WERI-Rb-1 (cell line): ENCODE measurements around the gene KATNBL1.

Source experiments
- DNase-seq: peaks from one replicate; pipeline ENCODE4 v3.0.0-alpha.2; 2020
- H3K27ac ChIP-seq: fragments of 250-450 bp; sonication (Bioruptor Pico); 2 replicates; pipeline ENCODE4 v1.5.1; 2020; ENCODE audit warnings: mild to moderate bottlenecking, moderate library complexity
- H3K27me3 ChIP-seq: fragments of 250-450 bp; sonication (Bioruptor Pico); 2 replicates; pipeline ENCODE4 v1.5.1; 2021; ENCODE audit warnings: mild to moderate bottlenecking, low read depth, moderate library complexity; ENCODE audit not compliant: insufficient read depth, severe bottlenecking
- H3K36me3 ChIP-seq: fragments of 250-450 bp; sonication (Bioruptor Pico); 2 replicates; pipeline ENCODE4 v1.5.1; 2020; ENCODE audit warnings: mild to moderate bottlenecking, moderate library complexity
- H3K4me3 ChIP-seq: 2 replicates; pipeline ENCODE4 v1.5.1; 2011; ENCODE audit warnings: low read depth, mild to moderate bottlenecking, control low read depth, low read length
- H3K9me3 ChIP-seq: fragments of 250-450 bp; sonication (Bioruptor Pico); 2 replicates; pipeline ENCODE4 v1.5.1; 2021; ENCODE audit warnings: mild to moderate bottlenecking, moderate library complexity; ENCODE audit not compliant: severe bottlenecking
- TF ChIP-seq, protein P1 (sequence below): IDR thresholded peaks from 2 replicates; pipeline ENCODE4 v1.5.1; 2011; ENCODE audit warnings: low read depth, mild to moderate bottlenecking, control low read depth, inconsistent platforms, low read length

The KATNBL1 gene

DNA sequence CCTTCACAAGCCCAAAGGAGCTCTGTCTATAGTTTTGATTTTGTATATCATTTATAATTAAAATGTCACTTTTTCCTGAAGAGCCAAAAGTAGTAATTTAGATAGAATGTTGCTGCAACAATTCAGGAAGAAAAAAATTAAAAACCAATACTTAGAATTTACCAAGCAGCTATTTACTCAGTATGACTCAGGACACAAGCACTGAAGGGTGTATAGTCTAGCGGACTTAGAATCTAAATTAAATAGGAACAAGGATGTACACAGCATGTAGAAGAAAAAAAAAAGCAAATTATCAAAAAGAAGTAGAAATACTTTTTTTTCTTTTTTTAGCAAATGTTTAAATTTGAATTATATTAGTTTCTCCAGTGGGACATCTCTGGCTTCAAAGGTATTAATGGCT, 76.4 kb downstream of the KATNBL1 start:
- Histone ChIP-seq H3K36me3 (0 out of 2 replicates have a peak, but pooled peaks cover 4% of the 10 kb centered on the region), H3K27me3 (no peaks in the 10 kb centered on the region), H3K27ac (no peak overlapping the region), H3K4me3 (no peak overlapping the region), H3K9me3 (no peaks in the 10 kb centered on the region)
- TF ChIP-seq, protein P1, sequence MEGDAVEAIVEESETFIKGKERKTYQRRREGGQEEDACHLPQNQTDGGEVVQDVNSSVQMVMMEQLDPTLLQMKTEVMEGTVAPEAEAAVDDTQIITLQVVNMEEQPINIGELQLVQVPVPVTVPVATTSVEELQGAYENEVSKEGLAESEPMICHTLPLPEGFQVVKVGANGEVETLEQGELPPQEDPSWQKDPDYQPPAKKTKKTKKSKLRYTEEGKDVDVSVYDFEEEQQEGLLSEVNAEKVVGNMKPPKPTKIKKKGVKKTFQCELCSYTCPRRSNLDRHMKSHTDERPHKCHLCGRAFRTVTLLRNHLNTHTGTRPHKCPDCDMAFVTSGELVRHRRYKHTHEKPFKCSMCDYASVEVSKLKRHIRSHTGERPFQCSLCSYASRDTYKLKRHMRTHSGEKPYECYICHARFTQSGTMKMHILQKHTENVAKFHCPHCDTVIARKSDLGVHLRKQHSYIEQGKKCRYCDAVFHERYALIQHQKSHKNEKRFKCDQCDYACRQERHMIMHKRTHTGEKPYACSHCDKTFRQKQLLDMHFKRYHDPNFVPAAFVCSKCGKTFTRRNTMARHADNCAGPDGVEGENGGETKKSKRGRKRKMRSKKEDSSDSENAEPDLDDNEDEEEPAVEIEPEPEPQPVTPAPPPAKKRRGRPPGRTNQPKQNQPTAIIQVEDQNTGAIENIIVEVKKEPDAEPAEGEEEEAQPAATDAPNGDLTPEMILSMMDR = no peak
- no peak for DNase-seq

DNA sequence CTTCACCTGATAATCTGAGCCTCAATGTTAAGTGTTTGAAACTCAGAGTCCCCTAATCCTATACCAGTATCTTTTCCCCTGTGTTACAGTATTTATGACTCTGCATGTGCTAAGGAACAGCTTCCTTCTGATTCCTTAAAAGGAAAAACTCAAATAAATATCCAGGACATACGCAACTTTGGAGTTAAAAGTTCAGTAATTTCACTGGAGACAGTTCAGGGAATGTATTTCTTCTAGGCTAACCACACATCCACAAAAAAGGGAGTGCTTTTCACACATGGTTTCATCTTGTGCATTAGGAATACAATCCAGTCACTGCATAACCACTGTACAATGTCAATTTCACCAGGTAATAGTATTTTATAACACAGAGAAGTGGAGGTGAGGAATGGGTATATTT, 77.0 kb downstream of the KATNBL1 start:
- no peaks in the 10 kb centered on the region for H3K27me3 ChIP-seq
- no peak overlapping the region for H3K4me3 ChIP-seq
- peak overlapping the region; percentile 2; the same call in 1 of the 2 replicates for H3K27ac ChIP-seq
- no peak for DNase-seq
- H3K36me3 ChIP-seq = no peaks in the 10 kb centered on the region
- no peaks in the 10 kb centered on the region for H3K9me3 ChIP-seq
- TF ChIP-seq, protein P1 = no peak

DNA sequence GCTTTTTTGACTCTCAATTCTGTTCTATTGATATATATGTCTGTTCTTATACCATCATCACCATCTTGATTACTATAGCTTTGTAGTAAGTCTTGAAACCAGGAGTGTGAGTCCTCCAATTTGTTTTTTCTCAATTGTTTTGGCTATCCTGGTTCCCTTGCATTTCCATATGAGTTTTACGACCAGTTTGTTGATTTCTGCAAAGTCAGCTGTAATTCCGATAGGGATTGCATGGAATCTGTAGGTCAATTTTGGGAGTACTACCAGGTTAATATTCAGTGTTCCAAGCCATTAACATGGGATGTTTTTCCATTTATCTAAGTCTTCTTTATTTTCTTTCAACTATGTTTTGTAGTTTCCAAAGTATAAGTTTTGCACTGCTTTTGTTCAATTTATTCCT, 81.0 kb downstream of the KATNBL1 start:
- TF ChIP-seq, protein P1 = no peak
- no peaks in the 10 kb centered on the region for H3K9me3 ChIP-seq
- no peaks in the 10 kb centered on the region for H3K36me3 ChIP-seq
- H3K4me3 ChIP-seq = no peak overlapping the region
- no peak overlapping the region for H3K27ac ChIP-seq
- DNase-seq = no peak
- no peaks in the 10 kb centered on the region for H3K27me3 ChIP-seq

DNA sequence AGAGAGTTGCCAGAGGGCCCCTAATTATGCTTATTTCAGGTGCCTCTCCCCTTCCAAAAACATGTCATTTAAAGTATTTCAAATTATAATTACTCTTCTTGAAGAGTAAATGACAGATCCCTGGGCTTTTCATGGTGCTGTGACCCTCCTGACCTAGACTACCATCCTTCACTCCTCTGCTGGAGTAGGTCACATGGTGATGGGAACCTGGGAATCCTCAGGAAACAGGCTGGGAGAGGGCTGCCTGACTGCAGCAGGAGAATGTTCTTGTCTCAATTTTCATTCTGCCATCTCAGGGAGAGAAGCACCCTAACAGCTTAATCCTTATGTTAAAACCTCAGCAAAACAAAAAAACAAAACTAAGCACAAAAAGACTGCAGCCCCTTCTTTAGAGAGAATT, 83.4 kb downstream of the KATNBL1 start:
- H3K36me3 ChIP-seq = no peaks in the 10 kb centered on the region
- no peak overlapping the region for H3K4me3 ChIP-seq
- no peak for DNase-seq
- H3K27ac ChIP-seq = no peak overlapping the region
- H3K9me3 ChIP-seq = no peaks in the 10 kb centered on the region
- TF ChIP-seq, protein P1 = no peak
- no peaks in the 10 kb centered on the region for H3K27me3 ChIP-seq

DNA sequence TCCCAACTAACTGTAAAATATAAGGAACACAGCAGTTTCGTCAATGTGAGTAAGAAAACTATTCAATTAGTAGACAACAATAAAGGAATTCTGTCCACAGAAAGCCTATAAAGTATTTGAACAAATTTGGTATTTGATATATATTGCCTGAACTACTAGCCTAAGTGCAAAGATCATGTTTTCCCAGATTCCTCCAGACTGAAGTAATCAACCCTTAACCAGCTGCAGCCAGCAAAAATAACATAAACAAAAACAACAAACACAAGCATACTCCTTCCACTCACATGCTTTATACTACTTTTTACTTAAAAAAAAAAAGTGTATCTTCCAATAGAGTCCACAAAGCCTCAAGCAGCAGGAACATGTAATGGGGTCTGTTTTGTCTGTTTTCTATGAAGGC, 84.0 kb downstream of the KATNBL1 start:
- Histone ChIP-seq H3K27me3 (no peaks in the 10 kb centered on the region), H3K36me3 (no peaks in the 10 kb centered on the region), H3K27ac (no peak overlapping the region), H3K4me3 (no peak overlapping the region), H3K9me3 (no peaks in the 10 kb centered on the region)
- DNase-seq = no peak
- TF ChIP-seq, protein P1 = no peak

DNA sequence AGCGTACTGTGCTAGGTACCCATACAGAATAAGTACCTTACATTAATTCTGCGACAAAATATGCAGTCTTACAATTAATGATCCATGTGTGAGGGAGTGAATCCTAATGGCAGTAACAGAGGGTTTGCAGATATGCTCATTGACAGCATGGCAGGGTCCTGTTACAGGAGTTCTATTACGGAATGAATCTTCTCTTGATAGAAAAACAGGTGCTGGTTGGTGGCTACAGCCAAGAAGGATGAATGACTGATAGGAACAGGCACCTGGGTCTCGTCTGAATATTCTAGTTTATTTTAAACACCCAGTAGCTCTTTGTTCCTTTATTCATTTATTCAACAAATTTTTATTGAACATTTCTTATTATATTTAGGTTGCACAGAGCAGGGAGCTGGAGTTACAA, 85.2 kb downstream of the KATNBL1 start:
- H3K27me3 ChIP-seq = no peaks in the 10 kb centered on the region
- no peak overlapping the region for H3K4me3 ChIP-seq
- H3K27ac ChIP-seq = no peak overlapping the region
- TF ChIP-seq, protein P1 = no peak
- no peaks in the 10 kb centered on the region for H3K9me3 ChIP-seq
- H3K36me3 ChIP-seq = no peaks in the 10 kb centered on the region
- DNase-seq = no peak
